Activated naive CD4-positive, alpha-beta T cell treated with anti-CD3 and anti-CD28 coated beads, Interleukin-2, amount 10 ng/mL, durations not matched to agents 7 days and 5 days (primary cell): ENCODE measurements around the gene JAKMIP1.
A peak's percentile ranks its signal among the peaks of the same experiment; 100 is the strongest.

Experiments used
- CTCF ChIA-PET: fragments of 350-600 bp; sonication (Branson Sonifier 250); formaldehyde crosslinking; loops from one replicate; lab custom pipeline; 2021; ENCODE audit warnings: antibody characterized with exemption; lab: Charles Lee
- DNase-seq: peaks from one replicate; pipeline ENCODE4 v3.0.0-alpha.2; 2020
- H3K27ac Mint-ChIP-seq: one replicate; pipeline ENCODE4 v1.8.0; 2021; ENCODE audit warnings: mild to moderate bottlenecking, moderate library complexity, mixed read lengths
- H3K27me3 Mint-ChIP-seq: one replicate; pipeline ENCODE4 v1.8.0; 2021; ENCODE audit warnings: mild to moderate bottlenecking, mixed read lengths
- H3K36me3 Mint-ChIP-seq: one replicate; pipeline ENCODE4 v1.8.0; 2021; ENCODE audit warnings: mixed read lengths
- H3K4me1 Mint-ChIP-seq: one replicate; pipeline ENCODE4 v1.8.0; 2021; ENCODE audit warnings: mixed read lengths
- H3K4me3 Mint-ChIP-seq: one replicate; pipeline ENCODE4 v1.8.0; 2021; ENCODE audit warnings: mild to moderate bottlenecking, moderate library complexity, mixed read lengths
- H3K9me3 Mint-ChIP-seq: one replicate; pipeline ENCODE4 v1.8.0; 2021; ENCODE audit warnings: mixed read lengths

JAKMIP1 gene

GRCh38 chr4:6172093-6172926 is 28.0 kb downstream of the JAKMIP1 start:
- H3K36me3 Mint-ChIP-seq, result peaks cover 9% of the 10 kb centered on the region
- peaks cover 4% of the 10 kb centered on the region for H3K27me3 Mint-ChIP-seq
- no peak for DNase-seq
- CTCF ChIA-PET, result no interaction called here
- H3K27ac Mint-ChIP-seq, result peak overlapping the region; percentile 84
- H3K4me3 Mint-ChIP-seq, result no peak overlapping the region
- H3K9me3 Mint-ChIP-seq, result peaks cover 11% of the 10 kb centered on the region
- peaks cover 32% of the 10 kb centered on the region for H3K4me1 Mint-ChIP-seq

GRCh38 chr4:6169239-6169638 is 31.1 kb downstream of the JAKMIP1 start:
- H3K27me3 Mint-ChIP-seq, result peaks cover 7% of the 10 kb centered on the region
- CTCF ChIA-PET, result interaction anchor here (0.6 kb wide), 1 partner anchor 397 kb away, joined by 4 read pairs; no protein-coding TSS in a partner anchor
- H3K4me1 Mint-ChIP-seq, result peaks cover 33% of the 10 kb centered on the region

GRCh38 chr4:6165766-6166165 is 34.6 kb downstream of the JAKMIP1 start:
- Mint-ChIP-seq H3K4me3 (no peak overlapping the region), H3K4me1 (peaks cover 8% of the 10 kb centered on the region), H3K36me3 (peaks cover 2% of the 10 kb centered on the region), H3K27me3 (peaks cover 16% of the 10 kb centered on the region), H3K9me3 (peaks cover 6% of the 10 kb centered on the region), H3K27ac (no peak overlapping the region)
- DNase-seq, result no peak
- CTCF ChIA-PET, result interaction anchor here (0.7 to 1.0 kb wide), 2 partner anchors 16 to 85 kb away, joined by 3 to 4 read pairs; no protein-coding TSS in a partner anchor

More at GRCh38 chr4:6169239-6169638, 31.1 kb downstream of the JAKMIP1 start:
- H3K4me3 Mint-ChIP-seq, result no peak overlapping the region
- no peak for DNase-seq
- no peak overlapping the region for H3K27ac Mint-ChIP-seq
- H3K36me3 Mint-ChIP-seq, result peaks cover 5% of the 10 kb centered on the region
- peaks cover 13% of the 10 kb centered on the region for H3K9me3 Mint-ChIP-seq

- H3K9me3 Mint-ChIP-seq, result peaks cover 2% of the 10 kb centered on the region
- no peak overlapping the region for H3K4me3 Mint-ChIP-seq
- CTCF ChIA-PET, result no interaction called here
- H3K27me3 Mint-ChIP-seq, result peaks cover 27% of the 10 kb centered on the region
- H3K4me1 Mint-ChIP-seq, result peaks cover 10% of the 10 kb centered on the region
- peaks cover 2% of the 10 kb centered on the region for H3K36me3 Mint-ChIP-seq
- no peak for DNase-seq
- H3K27ac Mint-ChIP-seq, result no peak overlapping the region
These were observed 37.5 kb downstream of the JAKMIP1 start for GRCh38 chr4:6162885-6163284.

GRCh38 chr4:6161921-6162464 is 38.4 kb downstream of the JAKMIP1 start:
- H3K27ac Mint-ChIP-seq, result no peak overlapping the region

GRCh38 chr4:6160536-6160935 is 39.8 kb downstream of the JAKMIP1 start:
- H3K4me1 Mint-ChIP-seq, result peaks cover 8% of the 10 kb centered on the region
- CTCF ChIA-PET, result no interaction called here
- peaks cover 2% of the 10 kb centered on the region for H3K9me3 Mint-ChIP-seq
- DNase-seq, result no peak
- H3K36me3 Mint-ChIP-seq, result no peaks in the 10 kb centered on the region
- H3K4me3 Mint-ChIP-seq, result no peak overlapping the region
- H3K27me3 Mint-ChIP-seq, result peaks cover 32% of the 10 kb centered on the region
- no peak overlapping the region for H3K27ac Mint-ChIP-seq

More at GRCh38 chr4:6161921-6162464, 38.4 kb downstream of the JAKMIP1 start:
- H3K4me3 Mint-ChIP-seq, result no peak overlapping the region
- DNase-seq, result no peak
- H3K4me1 Mint-ChIP-seq, result peaks cover 2% of the 10 kb centered on the region
- H3K27me3 Mint-ChIP-seq, result peaks cover 28% of the 10 kb centered on the region
- no peaks in the 10 kb centered on the region for H3K36me3 Mint-ChIP-seq
- peaks cover 2% of the 10 kb centered on the region for H3K9me3 Mint-ChIP-seq
- CTCF ChIA-PET, result no interaction called here

GRCh38 chr4:6157926-6158325 is 42.4 kb downstream of the JAKMIP1 start:
- H3K27me3 Mint-ChIP-seq, result peaks cover 39% of the 10 kb centered on the region
- peaks cover 30% of the 10 kb centered on the region for H3K4me1 Mint-ChIP-seq
- CTCF ChIA-PET, result interaction anchor here (1.5 kb wide), 1 partner anchor 12 kb away, joined by 3 read pairs; no protein-coding TSS in a partner anchor
- H3K9me3 Mint-ChIP-seq, result no peaks in the 10 kb centered on the region
- H3K4me3 Mint-ChIP-seq, result no peak overlapping the region
- no peak for DNase-seq
- no peak overlapping the region for H3K27ac Mint-ChIP-seq
- peaks cover 2% of the 10 kb centered on the region for H3K36me3 Mint-ChIP-seq

GRCh38 chr4:6155996-6156750 is 44.2 kb downstream of the JAKMIP1 start:
- no peaks in the 10 kb centered on the region for H3K9me3 Mint-ChIP-seq

GRCh38 chr4:6154875-6155274 is 45.5 kb downstream of the JAKMIP1 start:
- no peaks in the 10 kb centered on the region for H3K9me3 Mint-ChIP-seq
- peaks cover 2% of the 10 kb centered on the region for H3K36me3 Mint-ChIP-seq
- peaks cover 20% of the 10 kb centered on the region for H3K27me3 Mint-ChIP-seq
- peak overlapping the region; percentile 47 for H3K27ac Mint-ChIP-seq
- CTCF ChIA-PET, result interaction anchor here (1.1 to 1.4 kb wide), 3 partner anchors 20 to 96 kb away, joined by 3 to 4 read pairs (median 3); no protein-coding TSS in a partner anchor
- DNase-seq, result no peak
- H3K4me3 Mint-ChIP-seq, result no peak overlapping the region
- H3K4me1 Mint-ChIP-seq, result peaks cover 48% of the 10 kb centered on the region

More at GRCh38 chr4:6155996-6156750, 44.2 kb downstream of the JAKMIP1 start:
- no peak overlapping the region for H3K27ac Mint-ChIP-seq
- H3K36me3 Mint-ChIP-seq, result peaks cover 2% of the 10 kb centered on the region
- peaks cover 33% of the 10 kb centered on the region for H3K27me3 Mint-ChIP-seq
- no peak overlapping the region for H3K4me3 Mint-ChIP-seq
- peaks cover 46% of the 10 kb centered on the region for H3K4me1 Mint-ChIP-seq
- CTCF ChIA-PET, result interaction anchor here (1.2 kb wide), 1 partner anchor 95 kb away, joined by 3 read pairs; no protein-coding TSS in a partner anchor
- no peak for DNase-seq

- H3K4me3 Mint-ChIP-seq, result no peak overlapping the region
- peaks cover 2% of the 10 kb centered on the region for H3K36me3 Mint-ChIP-seq
- DNase-seq, result no peak
- H3K27ac Mint-ChIP-seq, result no peak overlapping the region
- peaks cover 45% of the 10 kb centered on the region for H3K4me1 Mint-ChIP-seq
- H3K27me3 Mint-ChIP-seq, result peaks cover 18% of the 10 kb centered on the region
- CTCF ChIA-PET, result interaction anchor here (1.4 kb wide), 1 partner anchor 97 kb away, joined by 3 read pairs; no protein-coding TSS in a partner anchor
- no peaks in the 10 kb centered on the region for H3K9me3 Mint-ChIP-seq
These were observed 46.5 kb downstream of the JAKMIP1 start for GRCh38 chr4:6153874-6154273.

GRCh38 chr4:6152869-6153705 is 47.3 kb downstream of the JAKMIP1 start:
- Mint-ChIP-seq H3K27ac (peak overlapping the region; percentile 75), H3K4me3 (no peak overlapping the region), H3K9me3 (no peaks in the 10 kb centered on the region), H3K36me3 (peaks cover 2% of the 10 kb centered on the region), H3K27me3 (peaks cover 18% of the 10 kb centered on the region), H3K4me1 (peaks cover 45% of the 10 kb centered on the region)
- CTCF ChIA-PET, result interaction anchor here (1.4 kb wide), 1 partner anchor 11 kb away, joined by 5 read pairs; no protein-coding TSS in a partner anchor
- DNase-seq, result peak; percentile 57

- CTCF ChIA-PET, result interaction anchor here (1.3 kb wide), 1 partner anchor 16 kb away, joined by 4 read pairs; no protein-coding TSS in a partner anchor
- H3K4me1 Mint-ChIP-seq, result peaks cover 39% of the 10 kb centered on the region
- peaks cover 2% of the 10 kb centered on the region for H3K36me3 Mint-ChIP-seq
- no peaks in the 10 kb centered on the region for H3K9me3 Mint-ChIP-seq
- DNase-seq, result no peak
- peaks cover 12% of the 10 kb centered on the region for H3K27me3 Mint-ChIP-seq
- H3K4me3 Mint-ChIP-seq, result no peak overlapping the region
- H3K27ac Mint-ChIP-seq, result no peak overlapping the region
These were observed 50.2 kb downstream of the JAKMIP1 start for GRCh38 chr4:6150046-6150735.
